Neural progenitor cell (in vitro differentiated cells): ENCODE data around the gene GFOD2. TPM values are rescaled to one million over a fixed set of nuclear protein-coding genes. Genes with fewer than 3 reads are reported as not detected.

ENCODE experiments used
- DNase-seq: peaks from one replicate; pipeline ENCODE4 v3.0.0-alpha.2; 2016; ENCODE audit warnings: low spot score
- H2AFZ ChIP-seq: fragments of 200-600 bp; sonication (generic); replicated peaks from 2 replicates; pipeline ENCODE4 v1.6.1; 2016; ENCODE audit warnings: antibody characterized with exemption
- H3F3A ChIP-seq: fragments of 200-600 bp; sonication (generic); 2 replicates; pipeline ENCODE4 v1.6.1; 2016; ENCODE audit warnings: antibody characterized with exemption, low read depth
- H3K27ac ChIP-seq: fragments of 200-600 bp; sonication (generic); 2 replicates; pipeline ENCODE4 v1.5.1; 2016; ENCODE audit warnings: mild to moderate bottlenecking
- H3K27me3 ChIP-seq: fragments of 200-600 bp; sonication (generic); 2 replicates; pipeline ENCODE4 v1.6.1; 2016; ENCODE audit warnings: mild to moderate bottlenecking, moderate library complexity
- H3K36me3 ChIP-seq: fragments of 200-600 bp; sonication (generic); 2 replicates; pipeline ENCODE4 v1.5.1; 2016
- H3K4me1 ChIP-seq: fragments of 200-600 bp; sonication (generic); 2 replicates; pipeline ENCODE4 v1.6.1; 2016; ENCODE audit warnings: mixed run types
- H3K4me2 ChIP-seq: fragments of 200-600 bp; sonication (generic); 2 replicates; pipeline ENCODE4 v1.6.1; 2016
- H3K4me3 ChIP-seq: fragments of 200-600 bp; sonication (generic); 2 replicates; pipeline ENCODE4 v1.5.1; 2016
- H3K79me2 ChIP-seq: fragments of 200-600 bp; sonication (generic); 2 replicates; pipeline ENCODE4 v1.6.1; 2016; ENCODE audit warnings: low read depth
- H3K9ac ChIP-seq: fragments of 200-600 bp; sonication (generic); 2 replicates; pipeline ENCODE4 v1.6.1; 2016
- H3K9me3 ChIP-seq: fragments of 200-600 bp; sonication (generic); 2 replicates; pipeline ENCODE4 v1.5.1; 2016; ENCODE audit warnings: low read depth
- H4K20me1 ChIP-seq: fragments of 200-600 bp; sonication (generic); 2 replicates; pipeline ENCODE4 v1.6.1; 2016; ENCODE audit warnings: low read depth
- H3K27ac Mint-ChIP-seq: 3 replicates; pipeline ENCODE4 v1.8.0; 2021; ENCODE audit warnings: mixed read lengths
- H3K27me3 Mint-ChIP-seq: 2 replicates; pipeline ENCODE4 v1.8.0; 2022; ENCODE audit warnings: low read depth, mild to moderate bottlenecking, inconsistent platforms, moderate library complexity, mixed read lengths; ENCODE audit not compliant: insufficient read depth
- H3K36me3 Mint-ChIP-seq: 3 replicates; pipeline ENCODE4 v1.8.0; 2021; ENCODE audit warnings: mixed read lengths
- H3K4me1 Mint-ChIP-seq: 3 replicates; pipeline ENCODE4 v1.8.0; 2021; ENCODE audit warnings: mixed read lengths
- H3K4me3 Mint-ChIP-seq: 3 replicates; pipeline ENCODE4 v1.8.0; 2021; ENCODE audit warnings: mild to moderate bottlenecking, moderate library complexity, mixed read lengths
- H3K9me3 Mint-ChIP-seq: 3 replicates; pipeline ENCODE4 v1.8.0; 2020; ENCODE audit warnings: mixed read lengths
- CTCF ChIP-seq: fragments of 200-600 bp; sonication (generic); IDR thresholded peaks from 2 replicates; pipeline ENCODE4 v1.5.1; 2017; ENCODE audit warnings: antibody characterized with exemption, mild to moderate bottlenecking
- EZH2 ChIP-seq: fragments of 200-600 bp; sonication (generic); IDR thresholded peaks from 2 replicates; pipeline ENCODE4 v1.6.1; 2017; ENCODE audit warnings: antibody characterized with exemption, mild to moderate bottlenecking, moderate library complexity
- EZH2phosphoT487 ChIP-seq: fragments of 200-600 bp; sonication (generic); IDR thresholded peaks from 2 replicates; pipeline ENCODE4 v1.6.1; 2017; ENCODE audit warnings: antibody characterized with exemption
- total RNA-seq: library from RNA; depleted of rRNA; stranded (reverse); fragments of >200 nt; gene quantifications from 2 replicates; pipeline ENCODE4 v1.2.3, GENCODE V29; 2015; ENCODE audit warnings: low replicate concordance

Gene GFOD2, protein sequence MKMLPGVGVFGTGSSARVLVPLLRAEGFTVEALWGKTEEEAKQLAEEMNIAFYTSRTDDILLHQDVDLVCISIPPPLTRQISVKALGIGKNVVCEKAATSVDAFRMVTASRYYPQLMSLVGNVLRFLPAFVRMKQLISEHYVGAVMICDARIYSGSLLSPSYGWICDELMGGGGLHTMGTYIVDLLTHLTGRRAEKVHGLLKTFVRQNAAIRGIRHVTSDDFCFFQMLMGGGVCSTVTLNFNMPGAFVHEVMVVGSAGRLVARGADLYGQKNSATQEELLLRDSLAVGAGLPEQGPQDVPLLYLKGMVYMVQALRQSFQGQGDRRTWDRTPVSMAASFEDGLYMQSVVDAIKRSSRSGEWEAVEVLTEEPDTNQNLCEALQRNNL
- total RNA-seq, result 13.2 and 21.4 TPM in 2 replicates

DNA sequence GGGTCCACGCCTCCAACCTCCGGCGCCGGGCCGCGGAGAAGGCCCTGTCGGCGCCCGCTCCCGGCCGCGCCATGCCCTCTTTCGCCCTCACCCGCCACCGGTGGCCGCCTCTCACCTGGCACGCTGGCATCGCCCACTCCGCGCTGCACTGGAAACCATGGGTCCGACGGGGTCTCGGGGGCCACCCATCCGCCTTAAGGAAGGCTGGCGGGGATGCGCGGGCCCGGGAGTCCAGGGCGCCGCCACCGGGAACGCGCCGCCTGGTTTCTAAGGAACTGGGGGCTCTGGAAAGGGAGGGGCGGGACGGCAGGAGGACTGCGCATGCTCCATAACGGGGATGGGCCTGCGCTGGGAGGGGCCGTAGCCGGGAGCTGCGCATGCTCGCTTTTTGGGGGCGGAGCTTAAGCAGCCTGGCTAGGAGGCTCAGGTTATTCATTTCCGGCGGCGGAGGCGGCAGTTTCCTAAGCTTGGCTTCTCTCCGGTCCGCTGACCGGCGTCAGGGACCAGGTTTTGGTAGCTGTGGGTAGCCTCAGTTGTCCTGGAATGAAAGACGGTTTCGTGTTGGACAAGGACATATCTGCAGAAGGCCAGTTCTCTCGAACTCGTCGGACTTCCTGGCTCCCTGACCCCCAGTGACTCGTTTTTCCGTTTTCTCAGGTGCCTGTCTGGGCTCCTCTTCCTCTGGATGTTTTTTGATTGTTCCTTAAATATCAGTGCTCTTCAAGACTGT lies at the start of gene GFOD2:
GFOD2 (minus strand) TSS at position 269 of the 730 bp plus-strand sequence. CDS start 33,601 bp downstream, outside the sequence.
- H3K27ac Mint-ChIP-seq, result peak within 1 kb of the TSS; percentile 97
- peaks cover 4% of the 10 kb centered on the region for H3K27me3 Mint-ChIP-seq
- peak within 1 kb of the TSS; percentile 93 for H2AFZ ChIP-seq
- peak within 1 kb of the TSS; percentile 56 for H3K9ac ChIP-seq
- peaks cover 5% of the 10 kb centered on the region for H3K36me3 Mint-ChIP-seq
- H3K27me3 ChIP-seq, result no peaks in the 10 kb centered on the region
- peak; percentile 98 for DNase-seq
- no peaks in the 10 kb centered on the region for H3K9me3 ChIP-seq
- H3K4me1 ChIP-seq, result peaks cover 6% of the 10 kb centered on the region
- no peaks in the 10 kb centered on the region for H3K36me3 ChIP-seq
- peaks cover 29% of the 10 kb centered on the region for H4K20me1 ChIP-seq
- peak within 1 kb of the TSS; percentile 79 for H3K4me3 ChIP-seq
- TF ChIP-seq CTCF (no peak), EZH2phosphoT487 (no peak)
- no peak within 1 kb of the TSS for H3K27ac ChIP-seq
- H3K4me3 Mint-ChIP-seq, result peak within 1 kb of the TSS; percentile 96
- peaks cover 22% of the 10 kb centered on the region for H3K4me1 Mint-ChIP-seq
- no peaks in the 10 kb centered on the region for H3K9me3 Mint-ChIP-seq
- peaks cover 12% of the 10 kb centered on the region for H3F3A ChIP-seq
- H3K79me2 ChIP-seq, result peaks cover 47% of the 10 kb centered on the region
- H3K4me2 ChIP-seq, result peak within 1 kb of the TSS; percentile 91

DNA sequence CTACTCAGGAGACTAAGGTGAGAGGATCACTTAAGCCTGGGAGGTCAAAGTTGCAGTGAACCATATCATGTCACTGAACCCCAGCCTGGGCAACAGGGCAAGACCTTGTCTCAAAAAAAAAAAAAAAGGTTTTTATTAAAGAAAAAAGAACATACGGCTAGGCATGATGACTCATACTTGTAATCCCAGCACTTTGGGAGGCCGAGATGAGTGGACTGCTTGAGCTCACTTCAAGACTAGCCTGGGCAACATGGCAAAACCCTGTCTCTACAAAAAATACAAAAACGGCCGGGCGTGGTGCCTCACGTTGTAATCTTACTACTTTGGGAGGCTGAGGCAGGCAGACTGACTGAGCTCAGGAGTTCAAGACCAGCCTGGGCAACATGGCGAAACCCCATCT lies 48.8 kb upstream of the GFOD2 start:
- H3K27ac Mint-ChIP-seq, result no peak overlapping the region
- no peaks in the 10 kb centered on the region for H3K9me3 ChIP-seq
- H3K36me3 ChIP-seq, result no peaks in the 10 kb centered on the region
- no peaks in the 10 kb centered on the region for H3K9me3 Mint-ChIP-seq
- no peak overlapping the region for H3K4me2 ChIP-seq
- H2AFZ ChIP-seq, result no peak overlapping the region
- TF ChIP-seq EZH2phosphoT487 (no peak), CTCF (no peak), EZH2 (no peak)
- DNase-seq, result no peak
- no peaks in the 10 kb centered on the region for H3K27me3 ChIP-seq
- peaks cover 25% of the 10 kb centered on the region for H3K36me3 Mint-ChIP-seq
- H3F3A ChIP-seq, result no peaks in the 10 kb centered on the region
- H3K9ac ChIP-seq, result no peak overlapping the region
- H3K4me1 ChIP-seq, result peaks cover 8% of the 10 kb centered on the region
- peaks cover 2% of the 10 kb centered on the region for H3K4me1 Mint-ChIP-seq
- no peak overlapping the region for H3K4me3 Mint-ChIP-seq
- H3K79me2 ChIP-seq, result no peaks in the 10 kb centered on the region
- no peak overlapping the region for H3K4me3 ChIP-seq
- peaks cover under 1% of the 10 kb centered on the region for H4K20me1 ChIP-seq
- H3K27me3 Mint-ChIP-seq, result peaks cover 6% of the 10 kb centered on the region
- H3K27ac ChIP-seq, result no peak overlapping the region

DNA sequence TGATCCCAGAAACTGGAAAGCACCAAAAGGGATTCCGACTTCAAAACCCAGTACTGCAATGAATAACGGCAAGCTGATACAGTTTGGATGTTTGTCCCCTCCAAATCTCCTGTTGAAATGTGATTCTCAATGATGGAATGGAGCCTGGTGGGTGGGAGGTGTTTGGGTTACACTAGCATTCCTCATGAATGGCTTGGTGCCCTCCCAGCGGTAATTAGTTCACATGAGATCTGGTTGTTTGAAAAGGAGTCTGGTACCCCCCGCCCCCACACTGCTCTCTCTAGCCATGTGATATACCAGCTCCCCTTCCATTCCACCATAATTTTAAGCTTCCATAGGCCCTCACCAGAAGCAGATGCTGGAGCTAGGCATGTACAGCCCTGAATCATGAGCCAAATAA lies 47.2 kb upstream of the GFOD2 start:
- H3K27ac Mint-ChIP-seq, result peak overlapping the region; percentile 83

More for the DNA sequence above, 47.2 kb upstream of the GFOD2 start:
- Histone ChIP-seq H3K9me3 (no peaks in the 10 kb centered on the region), H2AFZ (no peak overlapping the region), H3K9ac (no peak overlapping the region), H3K4me3 (no peak overlapping the region), H3K4me1 (peaks cover 8% of the 10 kb centered on the region), H3K27me3 (no peaks in the 10 kb centered on the region), H3K36me3 (no peaks in the 10 kb centered on the region), H3K79me2 (no peaks in the 10 kb centered on the region), H3K27ac (no peak overlapping the region), H4K20me1 (peaks cover 6% of the 10 kb centered on the region), H3K4me2 (no peak overlapping the region), H3F3A (no peaks in the 10 kb centered on the region)
- no peak for DNase-seq
- Mint-ChIP-seq H3K9me3 (no peaks in the 10 kb centered on the region), H3K36me3 (peaks cover 20% of the 10 kb centered on the region), H3K4me1 (peaks cover 2% of the 10 kb centered on the region), H3K4me3 (no peak overlapping the region), H3K27me3 (peaks cover 6% of the 10 kb centered on the region)
- TF ChIP-seq EZH2phosphoT487 (no peak), CTCF (no peak), EZH2 (no peak)
